Type B pancreatic cell (in vitro differentiated cells): ENCODE results near the gene PPM1A. TPM values are rescaled to one million over a fixed set of nuclear protein-coding genes. Genes with fewer than 3 reads are reported as not detected.
A peak's percentile ranks its signal among the peaks of the same experiment; 100 is the strongest.

ENCODE experiments used
- DNase-seq: peaks from one replicate; pipeline ENCODE4 v3.0.0; 2021; ENCODE audit warnings: mixed read lengths; ENCODE audit not compliant: unreplicated experiment; ENCODE audit errors: extremely low spot score
- H3K27ac Mint-ChIP-seq: 2 replicates; pipeline ENCODE4 v1.8.0; 2021; ENCODE audit warnings: mild to moderate bottlenecking, mixed read lengths
- H3K27me3 Mint-ChIP-seq: 2 replicates; pipeline ENCODE4 v1.8.0; 2021; ENCODE audit warnings: mixed read lengths
- H3K36me3 Mint-ChIP-seq: 2 replicates; pipeline ENCODE4 v1.8.0; 2021; ENCODE audit warnings: mixed read lengths
- H3K4me1 Mint-ChIP-seq: one replicate; pipeline ENCODE4 v1.8.0; 2021; ENCODE audit warnings: mixed read lengths; ENCODE audit not compliant: unreplicated experiment
- H3K4me3 Mint-ChIP-seq: 2 replicates; pipeline ENCODE4 v1.8.0; 2021; ENCODE audit warnings: mild to moderate bottlenecking, mixed read lengths
- H3K9me3 Mint-ChIP-seq: 2 replicates; pipeline ENCODE4 v1.8.0; 2021; ENCODE audit warnings: mixed read lengths
- CTCF ChIP-seq: fragments of 200-600 bp; sonication (generic); conservative IDR thresholded peaks from 2 replicates; pipeline ENCODE4 v1.5.0; 2021; ENCODE audit warnings: antibody characterized with exemption, mild to moderate bottlenecking
- total RNA-seq: library from RNA; stranded (reverse); gene quantifications from 2 replicates; pipeline ENCODE4 v1.2.1, GENCODE V29; 2021; ENCODE audit warnings: low replicate concordance

The PPM1A gene
- total RNA-seq, 1 donor from 2014 or later, result 34.5 TPM

GRCh38 chr14:60326274-60326673, 77.3 kb downstream of the PPM1A start:
- peaks cover 43% of the 10 kb centered on the region for H3K27me3 Mint-ChIP-seq
- no peak overlapping the region for H3K4me3 Mint-ChIP-seq
- no peaks in the 10 kb centered on the region for H3K9me3 Mint-ChIP-seq
- H3K4me1 Mint-ChIP-seq, result peaks cover 6% of the 10 kb centered on the region
- DNase-seq, result no peak
- H3K27ac Mint-ChIP-seq, result no peak overlapping the region
- no peaks in the 10 kb centered on the region for H3K36me3 Mint-ChIP-seq
- no peak for TF ChIP-seq CTCF

- peak overlapping the region; percentile 86 for H3K4me3 Mint-ChIP-seq
- H3K4me1 Mint-ChIP-seq, result peaks cover 15% of the 10 kb centered on the region
Measured at GRCh38 chr14:60327447-60328331, 78.7 kb downstream of the PPM1A start.

GRCh38 chr14:60328583-60328982, 79.6 kb downstream of the PPM1A start:
- H3K9me3 Mint-ChIP-seq, result no peaks in the 10 kb centered on the region
- H3K36me3 Mint-ChIP-seq, result no peaks in the 10 kb centered on the region
- peak; percentile 57 for TF ChIP-seq CTCF
- no peak for DNase-seq
- H3K4me1 Mint-ChIP-seq, result peaks cover 15% of the 10 kb centered on the region
- H3K27ac Mint-ChIP-seq, result no peak overlapping the region
- H3K4me3 Mint-ChIP-seq, result peak overlapping the region; percentile 69
- H3K27me3 Mint-ChIP-seq, result peaks cover 52% of the 10 kb centered on the region

More at GRCh38 chr14:60327447-60328331, 78.7 kb downstream of the PPM1A start:
- TF ChIP-seq CTCF, result no peak
- DNase-seq, result no peak
- Mint-ChIP-seq H3K27ac (peak overlapping the region; percentile 28), H3K9me3 (no peaks in the 10 kb centered on the region), H3K27me3 (peaks cover 44% of the 10 kb centered on the region), H3K36me3 (no peaks in the 10 kb centered on the region)

- DNase-seq, result no peak
- H3K4me3 Mint-ChIP-seq, result peak overlapping the region; percentile 40
- H3K36me3 Mint-ChIP-seq, result no peaks in the 10 kb centered on the region
- TF ChIP-seq CTCF, result no peak
- H3K27ac Mint-ChIP-seq, result no peak overlapping the region
- no peaks in the 10 kb centered on the region for H3K9me3 Mint-ChIP-seq
- H3K27me3 Mint-ChIP-seq, result peaks cover 59% of the 10 kb centered on the region
- H3K4me1 Mint-ChIP-seq, result peaks cover 15% of the 10 kb centered on the region
Measured at GRCh38 chr14:60329274-60329673, 80.3 kb downstream of the PPM1A start.

DNA sequence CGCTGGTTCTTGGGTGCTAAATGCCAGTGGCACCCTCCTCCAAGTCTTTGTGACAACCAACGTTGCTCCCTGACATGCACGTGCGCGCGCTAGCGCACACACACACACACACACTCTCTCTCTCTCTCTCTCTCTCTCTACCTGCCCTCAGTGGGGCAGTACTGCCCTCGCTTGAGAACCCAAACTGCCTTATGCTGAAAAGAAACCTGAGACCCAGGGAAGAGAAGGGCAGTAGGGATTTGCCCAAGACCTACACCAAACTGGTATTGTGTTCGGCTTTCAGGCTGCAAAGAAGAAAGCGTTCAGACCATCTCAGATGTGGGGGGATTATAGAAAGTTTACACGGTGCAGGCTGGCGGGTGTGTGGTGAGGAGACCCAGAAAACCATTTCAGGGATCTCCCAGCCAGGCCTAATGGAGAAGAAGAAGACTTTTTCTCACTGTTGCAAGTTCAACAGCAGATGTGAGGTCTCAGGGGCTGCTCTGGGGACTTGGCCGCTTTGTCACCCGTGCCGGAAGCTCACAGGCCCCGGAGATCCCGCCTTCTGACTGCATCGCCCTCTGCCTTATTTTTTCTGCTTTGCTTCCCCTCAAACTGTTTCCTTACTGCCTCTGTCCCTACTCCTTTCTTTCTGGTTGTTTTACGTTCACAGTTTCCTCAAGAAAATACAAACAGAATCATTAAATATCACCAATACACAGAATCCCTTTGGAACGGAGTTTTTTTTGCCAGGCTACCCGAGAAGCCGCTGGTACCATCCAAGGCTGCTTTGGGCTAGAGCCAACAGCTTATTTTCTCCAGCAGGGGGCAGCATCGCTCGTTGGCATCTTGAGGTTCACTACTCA, 82.4 kb downstream of the PPM1A start:
- peak; percentile 97 for TF ChIP-seq CTCF
- peak; percentile 74 for DNase-seq
- Mint-ChIP-seq H3K27me3 (peaks cover 60% of the 10 kb centered on the region), H3K4me3 (peak overlapping the region; percentile 87), H3K9me3 (no peaks in the 10 kb centered on the region), H3K4me1 (peaks cover 15% of the 10 kb centered on the region), H3K27ac (peak overlapping the region; percentile 67), H3K36me3 (no peaks in the 10 kb centered on the region)
